Ovary (tissue), 9 donors: ENCODE data around the gene RNF175. TPM values are rescaled to one million over a fixed set of nuclear protein-coding genes. Genes with fewer than 3 reads are reported as not detected.

Source experiments
- DNase-seq, 5 donors: peaks; one replicate each; pipeline ENCODE4 v3.0.0-alpha.2; 2019 to 2020
- H3K27ac ChIP-seq, 2 donors: fragments of 200-600 bp; one replicate each; pipeline versions ENCODE4 v1.5.1 to v1.8.0; 2019 to 2022
- H3K27me3 ChIP-seq: fragments of 200-600 bp; one replicate; pipeline ENCODE4 v1.8.0; 2022
- H3K36me3 ChIP-seq: fragments of 200-600 bp; sonication (generic); one replicate; pipeline ENCODE4 v1.5.1; 2019
- H3K4me1 ChIP-seq: one replicate; pipeline ENCODE4 v1.8.1; 2013; ENCODE audit warnings: mild to moderate bottlenecking, moderate library complexity; ENCODE audit not compliant: insufficient read depth
- H3K4me3 ChIP-seq: fragments of 200-600 bp; sonication (generic); one replicate; pipeline ENCODE4 v1.5.1; 2017
- H3K9me3 ChIP-seq, 2 donors: fragments of 200-600 bp in 1 of 2; sonication (generic) in 1 of 2; one replicate each; pipeline versions ENCODE4 v1.5.1 to v1.8.1; 2013 to 2019; ENCODE audit warnings: mild to moderate bottlenecking in 1 of 2, moderate library complexity in 1 of 2
- EP300 ChIP-seq: sonication (generic); formaldehyde crosslinking; IDR thresholded peaks from one replicate; pipeline ENCODE4 v1.6.1; 2017; ENCODE audit warnings: antibody characterized with exemption
- POLR2A ChIP-seq: fragments of 450-650 bp; IDR thresholded peaks from one replicate; pipeline ENCODE4 v1.6.1; 2017; ENCODE audit warnings: antibody characterized with exemption, mild to moderate bottlenecking, moderate library complexity
- WGBS, 3 donors: extraction: QIAGEN DNeasy Blood & Tissue Kit in 1 of 3; methylation state at CpG; one replicate each; pipeline versions ENCODE4 v1.1.5 to v1.1.7; 2013 to 2017; 5-methylcytosine and 5-hydroxymethylcytosine counted together
- intact Hi-C, 4 donors: fragments of 100-400 bp; cut with DNase I; formaldehyde crosslinking; loops; one replicate each; pipeline versions ENCODE4 v1.11.0 to v1.15.1; 2022 to 2023
- polyA plus RNA-seq, 2 donors: library from polyadenylated mRNA; stranded (reverse); fragments of 200-250 nt in 1 of 2; fragments of 350-450 nt in 1 of 2; fragmentation: Illumina TruSeq in 1 of 2; extraction: RNeasy Lipid Tissue Mini Kit (QIAGEN cat#74804) in 1 of 2; gene quantifications; one replicate each; pipeline ENCODE4 v1.2.3, GENCODE V29; 2013 to 2014
- total RNA-seq, 7 donors: library from RNA; depleted of rRNA in 2 of 7; stranded (reverse); fragments of >200 nt in 2 of 7; fragmentation: NEBNext Ultra II Directional in 3 of 7; extraction: Animal tissue kit (Norgen Biotek cat#: 25700) in 3 of 7; gene quantifications; one replicate each; pipeline versions ENCODE4 v1.1.0 to v1.2.4, GENCODE V29; 2016 to 2023
- TF ChIP-seq, protein P1 (sequence below), 3 donors: fragments of 450-650 bp in 2 of 3; fragments of 200-600 bp in 1 of 3; IDR thresholded peaks; one replicate each; pipeline versions ENCODE4 v1.5.1 to v1.8.0; 2016 to 2022; ENCODE audit warnings: antibody characterized with exemption in 3 of 3, mild to moderate bottlenecking in 1 of 3
- donor health status: DM: no; HTN: no; CAD: no; lungs with moderate emphysema.
- donor health status: DM: no; HTN: no; CAD: no.
- donor health status: Bipolar disorder and iron deficiency.
- donor health status: DM: yes; HTN: yes; CAD: no.
- donor health status: DM: no; HTN: no; CAD: no.
- donor health status: DM: yes; HTN: yes; CAD: no.

RNF175 gene
- total and polyA plus RNA-seq, 9 donors = 0.07 to 0.20 TPM; not detected in 7

DNA sequence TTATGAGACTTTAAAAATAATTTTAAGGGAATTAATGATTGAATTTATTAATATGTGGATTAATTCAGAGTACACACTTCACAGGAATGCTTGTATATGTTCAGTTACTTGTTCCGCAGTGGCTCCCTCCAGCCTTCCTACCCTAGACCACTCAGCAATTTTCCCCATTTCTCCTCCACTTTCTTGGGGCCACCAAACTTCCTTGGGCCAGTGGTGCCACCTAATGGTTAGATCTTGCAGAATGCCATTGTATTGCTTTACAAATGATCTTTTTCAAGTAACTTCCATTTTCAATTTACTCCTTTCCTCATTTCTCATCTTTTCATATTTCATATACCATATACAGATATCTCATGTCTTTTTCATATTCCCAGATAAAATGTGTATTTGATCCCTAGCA lies 3.6 kb upstream of the RNF175 start:
- no peaks in the 10 kb centered on the region for H3K9me3 ChIP-seq
- no peaks in the 10 kb centered on the region for H3K36me3 ChIP-seq
- no peak for DNase-seq
- H3K4me3 ChIP-seq = no peak overlapping the region
- intact Hi-C loops = no loop called here
- peaks cover 2% of the 10 kb centered on the region for H3K4me1 ChIP-seq
- no peak for TF ChIP-seq POLR2A
- TF ChIP-seq, protein P1, sequence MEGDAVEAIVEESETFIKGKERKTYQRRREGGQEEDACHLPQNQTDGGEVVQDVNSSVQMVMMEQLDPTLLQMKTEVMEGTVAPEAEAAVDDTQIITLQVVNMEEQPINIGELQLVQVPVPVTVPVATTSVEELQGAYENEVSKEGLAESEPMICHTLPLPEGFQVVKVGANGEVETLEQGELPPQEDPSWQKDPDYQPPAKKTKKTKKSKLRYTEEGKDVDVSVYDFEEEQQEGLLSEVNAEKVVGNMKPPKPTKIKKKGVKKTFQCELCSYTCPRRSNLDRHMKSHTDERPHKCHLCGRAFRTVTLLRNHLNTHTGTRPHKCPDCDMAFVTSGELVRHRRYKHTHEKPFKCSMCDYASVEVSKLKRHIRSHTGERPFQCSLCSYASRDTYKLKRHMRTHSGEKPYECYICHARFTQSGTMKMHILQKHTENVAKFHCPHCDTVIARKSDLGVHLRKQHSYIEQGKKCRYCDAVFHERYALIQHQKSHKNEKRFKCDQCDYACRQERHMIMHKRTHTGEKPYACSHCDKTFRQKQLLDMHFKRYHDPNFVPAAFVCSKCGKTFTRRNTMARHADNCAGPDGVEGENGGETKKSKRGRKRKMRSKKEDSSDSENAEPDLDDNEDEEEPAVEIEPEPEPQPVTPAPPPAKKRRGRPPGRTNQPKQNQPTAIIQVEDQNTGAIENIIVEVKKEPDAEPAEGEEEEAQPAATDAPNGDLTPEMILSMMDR (IDR thresholded peaks at IDR 0.05) = no peak
- no peaks in the 10 kb centered on the region for H3K27me3 ChIP-seq
- WGBS, 3 donors = 95 to 100% (median 96%) methylated on average over 1 of the region's 1 CpG
- no peak overlapping the region for H3K27ac ChIP-seq

DNA sequence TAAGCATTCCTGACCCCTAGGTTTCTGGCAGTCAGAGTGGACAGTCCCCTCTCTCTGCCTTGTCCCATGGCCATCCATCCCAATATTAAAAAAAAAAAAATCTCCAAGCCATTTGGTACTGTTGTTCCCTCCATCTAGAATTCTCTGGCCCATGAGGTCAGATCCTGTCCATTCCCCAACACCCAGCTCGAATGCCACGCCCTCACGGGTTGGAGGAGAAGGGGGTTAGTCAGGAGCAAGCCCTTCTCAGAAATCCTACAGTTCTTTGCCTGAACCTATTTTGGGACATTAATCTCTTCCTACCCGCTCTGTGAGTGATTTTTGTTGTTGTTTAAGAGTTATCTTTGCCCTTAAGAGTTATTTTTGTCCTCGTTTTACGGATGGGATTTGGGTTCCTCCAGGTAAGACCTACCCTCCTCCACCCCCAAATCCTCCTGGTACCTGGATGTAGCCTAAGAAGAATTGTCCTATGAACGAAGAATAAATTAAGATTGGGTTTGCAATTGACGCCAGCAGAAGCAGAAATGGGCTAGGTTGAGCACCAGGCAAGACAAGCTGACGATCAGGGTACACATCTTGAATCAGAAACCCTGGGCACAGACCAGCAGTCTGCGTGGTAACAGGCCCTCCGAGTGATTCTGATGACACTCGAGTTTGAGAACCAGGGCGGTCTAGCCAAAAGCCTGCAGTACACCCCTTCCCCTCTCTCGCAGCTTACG lies 977 bp downstream of the RNF175 start:
- no peak for TF ChIP-seq POLR2A
- TF ChIP-seq, protein P1 (IDR thresholded peaks at IDR 0.05) = no peak
- no peak for TF ChIP-seq EP300
- Histone ChIP-seq H3K27ac (no peak overlapping the region), H3K4me1 (peaks cover 2% of the 10 kb centered on the region), H3K9me3 (no peaks in the 10 kb centered on the region), H3K4me3 (no peak overlapping the region), H3K36me3 (no peaks in the 10 kb centered on the region), H3K27me3 (no peaks in the 10 kb centered on the region)
- intact Hi-C loops = no loop called here
- WGBS, 3 donors = 56 to 64% (median 63%) methylated on average over 15 of the region's 15 CpGs
- DNase-seq = no peak

DNA sequence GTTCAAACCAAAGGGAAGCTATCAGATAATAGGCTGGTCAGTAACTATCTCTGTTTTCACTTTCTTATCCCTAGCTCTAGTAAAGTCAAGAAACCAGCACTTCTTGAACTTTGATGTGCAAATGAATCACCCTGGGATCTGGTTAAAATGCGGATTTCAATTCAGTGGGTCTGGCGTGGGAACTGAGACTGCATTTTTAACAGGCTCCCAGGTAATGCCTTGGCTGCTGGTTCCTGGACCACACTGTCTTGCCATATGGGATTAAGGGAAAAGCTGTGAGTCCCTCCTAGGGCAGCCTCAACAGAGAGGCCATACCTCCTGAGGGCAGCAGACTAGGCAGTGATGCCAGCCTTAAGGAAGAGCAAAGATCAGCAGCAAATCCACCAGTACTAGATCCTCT lies 1.7 kb downstream of the RNF175 start:
- TF ChIP-seq EP300 (no peak), POLR2A (no peak)
- TF ChIP-seq, protein P1 (IDR thresholded peaks at IDR 0.05) = no peak
- no peak overlapping the region for H3K27ac ChIP-seq
- 88 to 98% (median 89%) methylated on average over 2 of the region's 2 CpGs for WGBS, 3 donors
- H3K4me1 ChIP-seq = peaks cover 2% of the 10 kb centered on the region
- intact Hi-C loops = no loop called here
- DNase-seq = no peak
- H3K36me3 ChIP-seq = no peaks in the 10 kb centered on the region
- H3K27me3 ChIP-seq = no peaks in the 10 kb centered on the region
- no peaks in the 10 kb centered on the region for H3K9me3 ChIP-seq
- no peak overlapping the region for H3K4me3 ChIP-seq

DNA sequence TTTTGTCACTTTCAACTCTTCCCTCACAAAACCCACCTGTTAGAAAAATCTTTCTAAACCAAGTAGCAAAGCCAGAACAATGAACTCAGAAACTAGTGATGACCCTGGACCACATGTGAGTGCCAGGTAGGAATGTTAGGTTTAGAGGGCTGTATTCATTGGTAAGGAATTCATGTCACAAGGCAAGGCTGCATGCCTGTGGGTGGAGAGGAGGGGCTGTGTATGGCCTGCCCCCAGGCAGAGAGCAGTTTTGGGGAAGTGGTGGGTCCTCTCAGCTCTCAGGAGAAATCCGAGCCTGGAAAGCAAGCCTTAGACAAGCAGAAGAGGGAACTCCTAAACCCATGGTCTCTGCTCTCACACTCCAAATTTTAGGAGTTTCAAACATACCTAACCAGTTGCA lies 2.4 kb downstream of the RNF175 start:
- H3K27me3 ChIP-seq = no peaks in the 10 kb centered on the region
- DNase-seq = no peak
- 81 to 90% (median 86%) methylated on average over 1 of the region's 1 CpG for WGBS, 3 donors
- TF ChIP-seq, protein P1 (IDR thresholded peaks at IDR 0.05) = no peak
- no peak for TF ChIP-seq POLR2A
- TF ChIP-seq EP300 = no peak
- H3K4me3 ChIP-seq = no peak overlapping the region
- intact Hi-C loops = no loop called here
- H3K4me1 ChIP-seq = peaks cover 2% of the 10 kb centered on the region
- no peak overlapping the region for H3K27ac ChIP-seq
- H3K9me3 ChIP-seq = no peaks in the 10 kb centered on the region
- no peaks in the 10 kb centered on the region for H3K36me3 ChIP-seq
